ENCODE measurements around the gene INPP5D.
A peak's percentile ranks its signal among the peaks of the same experiment; 100 is the strongest.

The INPP5D gene

GRCh38 chr2:233184669-233185068 lies 124.5 kb downstream of the INPP5D start:
- Histone ChIP-seq H3K27me3 (ENCODE audit: insufficient read depth, low read length, poor library complexity) (no peaks in the 10 kb centered on the region), H3K4me1 (ENCODE audit: insufficient read depth, low read length) (no peaks in the 10 kb centered on the region), H3K27ac (ENCODE audit: low read length) (no peak overlapping the region), H3K9me3 (ENCODE audit: insufficient read depth, low read length, severe bottlenecking) (peaks cover 2% of the 10 kb centered on the region), H3K36me3 (ENCODE audit: insufficient read depth, low read length) (peaks cover 64% of the 10 kb centered on the region), H3K9ac (ENCODE audit: low read depth, low read length) (no peak overlapping the region), H2AFZ (ENCODE audit: low read depth, low read length) (no peak overlapping the region), H3K79me2 (ENCODE audit: insufficient read depth, low read length) (no peaks in the 10 kb centered on the region), H3K4me2 (ENCODE audit: insufficient read depth, low read length) (no peak overlapping the region), H4K20me1 (ENCODE audit: insufficient read depth, low read length) (no peaks in the 10 kb centered on the region), H3K4me3 (ENCODE audit: low read depth in 1 of 2, low read length in 2 of 2) (no peak overlapping the region)
- DNase-seq (no peak), ATAC-seq (ENCODE audit: insufficient read depth, low read depth) (no peak)
- TF ChIP-seq EZH2 (IDR thresholded peaks at IDR 0.05; ENCODE audit: borderline replicate concordance, low read depth, low read length, severe bottlenecking) (no peak), CTCF (IDR thresholded peaks at IDR 0.05; ENCODE audit: borderline replicate concordance, extremely low read depth, low read length, poor library complexity, severe bottlenecking) (no peak)

- DNase-seq: no peak
- Histone ChIP-seq H3K9ac (ENCODE audit: low read depth, low read length) (no peak overlapping the region), H3K36me3 (ENCODE audit: insufficient read depth, low read length) (peaks cover 64% of the 10 kb centered on the region)
These were observed 125.2 kb downstream of the INPP5D start for GRCh38 chr2:233185330-233185729.

GRCh38 chr2:233185963-233186362 lies 125.8 kb downstream of the INPP5D start:
- Histone ChIP-seq H3K79me2 (ENCODE audit: insufficient read depth, low read length) (no peaks in the 10 kb centered on the region), H3K9ac (ENCODE audit: low read depth, low read length) (no peak overlapping the region), H3K4me1 (ENCODE audit: insufficient read depth, low read length) (no peaks in the 10 kb centered on the region), H4K20me1 (ENCODE audit: insufficient read depth, low read length) (peaks cover 3% of the 10 kb centered on the region; the same call in 1 of the 2 replicates), H3K9me3 (ENCODE audit: insufficient read depth, low read length, severe bottlenecking) (no peaks in the 10 kb centered on the region), H3K27ac (ENCODE audit: low read length) (0 out of 2 replicates have a peak overlapping the region, but pooled peaks have one; percentile 19), H2AFZ (ENCODE audit: low read depth, low read length) (no peak overlapping the region), H3K4me3 (ENCODE audit: low read depth in 1 of 2, low read length in 2 of 2) (no peak overlapping the region), H3K27me3 (ENCODE audit: insufficient read depth, low read length, poor library complexity) (no peaks in the 10 kb centered on the region), H3K4me2 (ENCODE audit: insufficient read depth, low read length) (no peak overlapping the region), H3K36me3 (ENCODE audit: insufficient read depth, low read length) (peaks cover 67% of the 10 kb centered on the region)
- TF ChIP-seq EZH2 (IDR thresholded peaks at IDR 0.05; ENCODE audit: borderline replicate concordance, low read depth, low read length, severe bottlenecking): no peak
- TF ChIP-seq CTCF (IDR thresholded peaks at IDR 0.05; ENCODE audit: borderline replicate concordance, extremely low read depth, low read length, poor library complexity, severe bottlenecking): no peak
- DNase-seq (no peak), ATAC-seq (ENCODE audit: insufficient read depth, low read depth) (no peak)

More at GRCh38 chr2:233185330-233185729, 125.2 kb downstream of the INPP5D start:
- H4K20me1 ChIP-seq (ENCODE audit: insufficient read depth, low read length): peaks cover 3% of the 10 kb centered on the region; the same call in 1 of the 2 replicates
- H3K27me3 ChIP-seq (ENCODE audit: insufficient read depth, low read length, poor library complexity): no peaks in the 10 kb centered on the region
- no peaks in the 10 kb centered on the region for H3K4me1 ChIP-seq (ENCODE audit: insufficient read depth, low read length)
- TF ChIP-seq EZH2 (IDR thresholded peaks at IDR 0.05; ENCODE audit: borderline replicate concordance, low read depth, low read length, severe bottlenecking) (no peak), CTCF (IDR thresholded peaks at IDR 0.05; ENCODE audit: borderline replicate concordance, extremely low read depth, low read length, poor library complexity, severe bottlenecking) (no peak)
- H3K4me2 ChIP-seq (ENCODE audit: insufficient read depth, low read length): no peak overlapping the region
- no peaks in the 10 kb centered on the region for H3K9me3 ChIP-seq (ENCODE audit: insufficient read depth, low read length, severe bottlenecking)
- H2AFZ ChIP-seq (ENCODE audit: low read depth, low read length): no peak overlapping the region
- H3K79me2 ChIP-seq (ENCODE audit: insufficient read depth, low read length): no peaks in the 10 kb centered on the region
- no peak overlapping the region for H3K27ac ChIP-seq (ENCODE audit: low read length)
- ATAC-seq (ENCODE audit: insufficient read depth, low read depth): no peak
- H3K4me3 ChIP-seq (ENCODE audit: low read depth in 1 of 2, low read length in 2 of 2): no peak overlapping the region

- DNase-seq (no peak), ATAC-seq (ENCODE audit: insufficient read depth, low read depth) (no peak)
- Histone ChIP-seq H3K36me3 (ENCODE audit: insufficient read depth, low read length) (peaks cover 67% of the 10 kb centered on the region), H3K4me1 (ENCODE audit: insufficient read depth, low read length) (no peaks in the 10 kb centered on the region), H3K27me3 (ENCODE audit: insufficient read depth, low read length, poor library complexity) (no peaks in the 10 kb centered on the region), H3K9ac (ENCODE audit: low read depth, low read length) (no peak overlapping the region), H4K20me1 (ENCODE audit: insufficient read depth, low read length) (peaks cover 3% of the 10 kb centered on the region; the same call in 1 of the 2 replicates), H3K4me2 (ENCODE audit: insufficient read depth, low read length) (no peak overlapping the region), H3K79me2 (ENCODE audit: insufficient read depth, low read length) (no peaks in the 10 kb centered on the region), H3K27ac (ENCODE audit: low read length) (no peak overlapping the region), H2AFZ (ENCODE audit: low read depth, low read length) (no peak overlapping the region), H3K9me3 (ENCODE audit: insufficient read depth, low read length, severe bottlenecking) (no peaks in the 10 kb centered on the region), H3K4me3 (ENCODE audit: low read depth in 1 of 2, low read length in 2 of 2) (no peak overlapping the region)
- TF ChIP-seq EZH2 (IDR thresholded peaks at IDR 0.05; ENCODE audit: borderline replicate concordance, low read depth, low read length, severe bottlenecking) (no peak), CTCF (IDR thresholded peaks at IDR 0.05; ENCODE audit: borderline replicate concordance, extremely low read depth, low read length, poor library complexity, severe bottlenecking) (no peak)
These were observed 126.7 kb downstream of the INPP5D start for GRCh38 chr2:233186851-233187250.
